ENCODE results near the gene ADARB1. TPM values are rescaled to one million over a fixed set of nuclear protein-coding genes. Genes with fewer than 3 reads are reported as not detected.

Gene ADARB1
- total RNA-seq, 4 donors from 2014 or later: 12.1 to 32.4 (median 14.4) TPM

DNA sequence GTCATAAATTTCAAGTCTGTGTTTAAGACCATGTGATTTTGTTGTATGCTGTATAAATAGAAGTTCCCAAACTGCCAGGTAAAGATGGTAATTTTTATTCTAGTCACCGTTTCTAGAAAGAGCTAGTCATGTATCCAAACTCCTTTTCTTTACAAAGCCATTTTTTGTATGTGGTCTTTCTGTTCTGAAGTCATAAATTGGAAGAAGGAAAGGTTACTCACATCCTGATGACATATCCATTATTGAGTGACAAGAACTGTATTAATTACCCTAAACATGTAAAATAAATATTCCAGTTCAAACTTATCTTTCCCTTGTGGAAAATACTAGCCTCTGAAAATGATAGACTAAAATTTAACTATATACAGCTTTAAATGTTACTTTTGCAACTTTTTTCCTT is 108.6 kb downstream of the ADARB1 start:
- TF ChIP-seq, protein P1, sequence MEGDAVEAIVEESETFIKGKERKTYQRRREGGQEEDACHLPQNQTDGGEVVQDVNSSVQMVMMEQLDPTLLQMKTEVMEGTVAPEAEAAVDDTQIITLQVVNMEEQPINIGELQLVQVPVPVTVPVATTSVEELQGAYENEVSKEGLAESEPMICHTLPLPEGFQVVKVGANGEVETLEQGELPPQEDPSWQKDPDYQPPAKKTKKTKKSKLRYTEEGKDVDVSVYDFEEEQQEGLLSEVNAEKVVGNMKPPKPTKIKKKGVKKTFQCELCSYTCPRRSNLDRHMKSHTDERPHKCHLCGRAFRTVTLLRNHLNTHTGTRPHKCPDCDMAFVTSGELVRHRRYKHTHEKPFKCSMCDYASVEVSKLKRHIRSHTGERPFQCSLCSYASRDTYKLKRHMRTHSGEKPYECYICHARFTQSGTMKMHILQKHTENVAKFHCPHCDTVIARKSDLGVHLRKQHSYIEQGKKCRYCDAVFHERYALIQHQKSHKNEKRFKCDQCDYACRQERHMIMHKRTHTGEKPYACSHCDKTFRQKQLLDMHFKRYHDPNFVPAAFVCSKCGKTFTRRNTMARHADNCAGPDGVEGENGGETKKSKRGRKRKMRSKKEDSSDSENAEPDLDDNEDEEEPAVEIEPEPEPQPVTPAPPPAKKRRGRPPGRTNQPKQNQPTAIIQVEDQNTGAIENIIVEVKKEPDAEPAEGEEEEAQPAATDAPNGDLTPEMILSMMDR (IDR thresholded peaks at IDR 0.05; ENCODE audit: low read depth): no peak

DNA sequence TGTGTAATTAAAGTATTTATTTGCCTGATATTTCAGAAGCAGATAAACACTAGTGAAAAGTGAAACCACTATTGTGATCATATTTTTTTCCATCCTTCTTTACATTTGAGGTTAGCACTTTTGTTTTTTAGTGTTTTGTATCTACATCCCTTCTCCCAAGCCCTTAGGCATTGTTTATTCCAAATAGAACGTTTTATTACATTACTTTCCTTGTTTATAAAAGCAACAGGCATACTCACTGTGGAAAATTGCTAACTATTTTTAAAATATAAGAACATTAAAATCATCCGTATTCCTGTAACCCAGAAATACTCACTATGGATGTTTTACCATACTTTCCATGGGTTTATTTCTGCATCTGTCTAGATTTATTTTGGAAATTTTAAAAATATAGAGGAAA is 109.5 kb downstream of the ADARB1 start:
- TF ChIP-seq, protein P1 (IDR thresholded peaks at IDR 0.05; ENCODE audit: low read depth): no peak

DNA sequence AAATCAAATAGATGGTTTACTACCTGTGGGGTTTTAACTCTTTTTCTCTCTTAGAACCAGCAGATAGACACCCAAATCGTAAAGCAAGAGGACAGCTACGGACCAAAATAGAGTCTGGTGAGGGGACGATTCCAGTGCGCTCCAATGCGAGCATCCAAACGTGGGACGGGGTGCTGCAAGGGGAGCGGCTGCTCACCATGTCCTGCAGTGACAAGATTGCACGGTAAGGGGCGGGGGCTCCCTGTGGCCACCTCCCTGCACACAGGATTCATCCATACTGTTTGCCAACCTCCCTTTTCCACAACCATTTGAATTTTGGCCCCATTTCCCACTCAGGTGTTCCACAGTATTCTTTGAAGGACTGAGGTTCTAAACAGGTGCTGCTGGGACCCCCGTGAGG is 110.5 kb downstream of the ADARB1 start:
- TF ChIP-seq, protein P1 (IDR thresholded peaks at IDR 0.05; ENCODE audit: low read depth): no peak

DNA sequence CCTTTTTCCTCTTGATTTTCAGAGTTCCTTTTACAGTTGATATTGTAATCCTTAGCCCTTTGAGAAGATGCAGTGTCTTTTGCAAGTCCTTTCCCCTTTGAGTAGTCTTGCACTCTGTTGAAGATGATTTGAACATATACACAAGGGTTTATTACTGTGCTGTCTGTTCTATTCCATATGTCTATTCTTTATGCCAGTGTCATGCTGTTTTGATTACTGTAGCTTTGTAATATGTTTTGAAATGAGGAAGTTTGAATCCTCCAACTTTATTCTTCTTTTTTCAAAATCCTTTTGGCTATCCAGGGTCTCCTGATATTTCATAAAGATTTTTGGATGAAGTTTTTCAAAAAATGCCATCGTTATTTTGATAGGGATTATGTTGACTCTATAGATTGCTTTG is 112.3 kb downstream of the ADARB1 start:
- TF ChIP-seq, protein P1 (IDR thresholded peaks at IDR 0.05; ENCODE audit: low read depth): no peak

DNA sequence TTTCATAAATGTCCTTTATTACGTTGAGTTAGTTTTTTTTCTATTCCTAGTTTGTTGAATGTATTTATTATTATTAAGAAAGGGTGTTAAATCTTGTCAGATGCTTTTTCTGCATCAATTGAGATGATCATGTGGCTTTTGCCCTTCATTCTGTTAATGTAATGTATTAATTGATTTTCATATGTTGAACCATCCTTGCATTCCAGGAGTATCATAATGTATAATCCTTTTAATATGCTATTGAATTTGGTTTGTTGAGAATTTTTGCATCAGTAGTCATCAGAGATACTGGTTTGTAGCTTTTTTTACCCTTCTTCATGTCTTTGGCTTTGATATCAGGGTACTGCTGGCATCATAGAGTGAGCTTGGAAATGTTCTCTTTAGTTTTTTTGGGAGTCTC is 113.3 kb downstream of the ADARB1 start:
- TF ChIP-seq, protein P1 (IDR thresholded peaks at IDR 0.05; ENCODE audit: low read depth): no peak

DNA sequence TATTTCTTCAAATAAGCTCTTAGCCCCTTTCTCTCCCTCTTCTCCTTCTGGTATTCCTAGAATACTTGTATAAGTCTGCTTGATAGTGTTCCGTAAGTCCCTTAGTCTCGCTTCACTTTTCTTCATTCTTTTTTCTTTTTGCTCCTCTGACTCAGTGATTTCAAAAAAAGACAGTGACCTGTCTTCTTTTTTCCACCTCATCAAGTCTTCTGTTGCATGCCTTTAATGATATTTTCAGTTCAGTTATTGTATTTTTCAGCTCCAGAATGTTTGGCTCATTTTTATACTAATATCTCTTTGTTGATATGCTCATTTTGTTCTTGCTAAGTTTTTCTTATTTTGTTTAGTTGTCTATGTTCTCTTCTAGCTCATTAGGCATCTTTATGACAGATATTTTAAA is 115.6 kb downstream of the ADARB1 start:
- TF ChIP-seq, protein P1 (IDR thresholded peaks at IDR 0.05; ENCODE audit: low read depth): no peak

DNA sequence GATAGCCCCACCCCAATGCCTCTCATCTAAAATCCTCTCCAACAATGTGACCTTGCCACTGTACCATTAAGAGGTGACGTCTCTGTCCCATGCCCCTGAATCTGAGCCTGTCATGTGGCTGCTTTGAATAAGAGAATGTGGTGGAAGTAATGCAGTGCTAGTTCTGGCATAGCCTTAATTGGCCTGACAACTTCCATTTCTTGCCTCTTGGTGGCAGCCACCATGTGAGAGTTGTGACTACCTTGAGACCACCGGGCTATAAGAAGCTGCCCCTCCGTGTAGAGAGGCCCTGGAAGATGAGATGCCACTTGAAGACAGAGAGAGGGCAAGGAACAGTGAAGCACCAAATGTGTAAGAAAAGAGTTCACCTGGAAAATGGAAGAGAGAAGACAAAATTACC is 118.0 kb downstream of the ADARB1 start:
- TF ChIP-seq, protein P1 (IDR thresholded peaks at IDR 0.05; ENCODE audit: low read depth): no peak
